Osteocyte (in vitro differentiated cells): ENCODE measurements around the gene SHISA5. TPM values are rescaled to one million over a fixed set of nuclear protein-coding genes. Genes with fewer than 3 reads are reported as not detected.

Experiments
- DNase-seq: peaks from one replicate; pipeline ENCODE4 v3.0.0; 2021; ENCODE audit warnings: mixed read lengths; ENCODE audit not compliant: unreplicated experiment; ENCODE audit errors: extremely low spot score
- H3K27ac Mint-ChIP-seq: one replicate; pipeline ENCODE4 v1.8.0; 2021; ENCODE audit warnings: mild to moderate bottlenecking, mixed read lengths; ENCODE audit not compliant: unreplicated experiment
- H3K27me3 Mint-ChIP-seq: one replicate; pipeline ENCODE4 v1.8.0; 2021; ENCODE audit warnings: mixed read lengths; ENCODE audit not compliant: unreplicated experiment
- H3K36me3 Mint-ChIP-seq: one replicate; pipeline ENCODE4 v1.8.0; 2021; ENCODE audit warnings: mixed read lengths; ENCODE audit not compliant: unreplicated experiment
- H3K4me1 Mint-ChIP-seq: one replicate; pipeline ENCODE4 v1.8.0; 2021; ENCODE audit warnings: mixed read lengths; ENCODE audit not compliant: unreplicated experiment
- H3K4me3 Mint-ChIP-seq: one replicate; pipeline ENCODE4 v1.8.0; 2021; ENCODE audit warnings: mild to moderate bottlenecking, moderate library complexity, mixed read lengths; ENCODE audit not compliant: unreplicated experiment
- H3K9me3 Mint-ChIP-seq: one replicate; pipeline ENCODE4 v1.8.0; 2021; ENCODE audit warnings: mixed read lengths; ENCODE audit not compliant: unreplicated experiment
- total RNA-seq: library from RNA; stranded (reverse); gene quantifications from 2 replicates; pipeline ENCODE4 v1.2.1, GENCODE V29; 2021
- TF ChIP-seq, protein P1 (sequence below): fragments of 200-600 bp; sonication (generic); IDR thresholded peaks from 2 replicates; pipeline ENCODE4 v1.5.0; 2021; ENCODE audit warnings: antibody characterized with exemption, mild to moderate bottlenecking, moderate library complexity

Gene SHISA5
- total RNA-seq, 1 donor from 2014 or later = 203 TPM

DNA sequence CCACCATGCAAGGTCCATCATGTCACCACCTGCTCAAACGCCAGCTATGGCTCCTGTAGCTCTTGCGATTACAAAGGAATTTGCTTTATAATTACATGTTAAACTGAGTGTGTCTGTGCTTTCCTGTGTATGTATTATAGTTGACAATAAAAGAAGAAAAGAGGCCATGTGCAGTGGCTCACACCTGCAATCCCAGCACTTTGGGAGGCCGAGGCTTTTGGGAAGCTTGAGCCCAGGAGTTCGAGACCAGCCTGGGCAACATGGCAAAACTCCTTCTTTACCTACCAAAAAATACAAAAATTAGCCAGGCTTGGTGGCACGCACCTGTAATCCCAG lies 30.4 kb downstream of the SHISA5 start:
- Mint-ChIP-seq H3K27ac (peak overlapping the region; percentile 100), H3K4me1 (peaks cover 22% of the 10 kb centered on the region), H3K36me3 (peaks cover 3% of the 10 kb centered on the region), H3K27me3 (no peaks in the 10 kb centered on the region), H3K4me3 (peak overlapping the region; percentile 98), H3K9me3 (no peaks in the 10 kb centered on the region)
- no peak for DNase-seq
- TF ChIP-seq, protein P1, sequence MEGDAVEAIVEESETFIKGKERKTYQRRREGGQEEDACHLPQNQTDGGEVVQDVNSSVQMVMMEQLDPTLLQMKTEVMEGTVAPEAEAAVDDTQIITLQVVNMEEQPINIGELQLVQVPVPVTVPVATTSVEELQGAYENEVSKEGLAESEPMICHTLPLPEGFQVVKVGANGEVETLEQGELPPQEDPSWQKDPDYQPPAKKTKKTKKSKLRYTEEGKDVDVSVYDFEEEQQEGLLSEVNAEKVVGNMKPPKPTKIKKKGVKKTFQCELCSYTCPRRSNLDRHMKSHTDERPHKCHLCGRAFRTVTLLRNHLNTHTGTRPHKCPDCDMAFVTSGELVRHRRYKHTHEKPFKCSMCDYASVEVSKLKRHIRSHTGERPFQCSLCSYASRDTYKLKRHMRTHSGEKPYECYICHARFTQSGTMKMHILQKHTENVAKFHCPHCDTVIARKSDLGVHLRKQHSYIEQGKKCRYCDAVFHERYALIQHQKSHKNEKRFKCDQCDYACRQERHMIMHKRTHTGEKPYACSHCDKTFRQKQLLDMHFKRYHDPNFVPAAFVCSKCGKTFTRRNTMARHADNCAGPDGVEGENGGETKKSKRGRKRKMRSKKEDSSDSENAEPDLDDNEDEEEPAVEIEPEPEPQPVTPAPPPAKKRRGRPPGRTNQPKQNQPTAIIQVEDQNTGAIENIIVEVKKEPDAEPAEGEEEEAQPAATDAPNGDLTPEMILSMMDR = no peak

DNA sequence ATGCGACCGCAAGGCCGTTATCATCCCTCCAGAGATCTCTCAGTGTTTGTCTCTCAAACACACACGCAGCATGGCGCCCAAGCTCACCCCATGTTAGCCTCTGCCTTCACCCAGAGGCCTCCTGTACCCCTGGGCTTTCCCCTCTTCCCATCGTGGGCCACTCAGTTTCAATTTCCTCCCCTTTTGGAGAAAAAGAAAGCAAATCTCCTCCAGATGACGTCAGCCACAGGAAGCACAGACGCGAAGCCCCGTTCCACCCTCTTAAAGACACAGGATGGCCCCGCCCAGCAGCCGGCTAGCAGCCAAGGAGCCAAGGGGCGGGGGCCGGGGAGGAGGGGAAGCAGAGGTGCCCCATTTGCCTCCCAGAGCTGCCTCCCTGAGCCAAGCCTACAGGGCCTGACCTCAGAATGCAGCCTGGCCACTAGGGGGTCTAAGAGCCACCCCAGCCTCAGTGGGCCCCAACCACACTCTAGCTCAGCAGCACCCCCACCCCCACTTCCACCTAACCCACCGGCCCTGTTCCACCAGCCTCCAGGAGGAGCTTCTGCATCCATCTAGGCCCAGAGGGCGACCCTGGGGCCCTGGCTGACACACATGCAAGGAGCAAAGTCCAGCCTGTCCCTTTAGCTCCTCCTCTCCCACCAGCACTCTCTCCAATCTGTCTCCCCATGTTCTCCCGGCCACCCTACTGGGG lies 30.9 kb downstream of the SHISA5 start:
- H3K27me3 Mint-ChIP-seq = no peaks in the 10 kb centered on the region
- peak overlapping the region; percentile 98 for H3K4me3 Mint-ChIP-seq
- peak; percentile 94 for DNase-seq
- TF ChIP-seq, protein P1 = peak; percentile 39
- H3K9me3 Mint-ChIP-seq = no peaks in the 10 kb centered on the region
- H3K27ac Mint-ChIP-seq = peak overlapping the region; percentile 100
- H3K36me3 Mint-ChIP-seq = peaks cover 3% of the 10 kb centered on the region
- peaks cover 22% of the 10 kb centered on the region for H3K4me1 Mint-ChIP-seq

- Mint-ChIP-seq H3K4me3 (peak overlapping the region; percentile 98), H3K27me3 (no peaks in the 10 kb centered on the region), H3K36me3 (peaks cover 8% of the 10 kb centered on the region), H3K4me1 (peaks cover 24% of the 10 kb centered on the region), H3K27ac (peak overlapping the region; percentile 100), H3K9me3 (no peaks in the 10 kb centered on the region)
- DNase-seq = no peak
- TF ChIP-seq, protein P1 = no peak
Measured at GRCh38 chr3:48472673-48472922, 31.4 kb downstream of the SHISA5 start.

GRCh38 chr3:48470286-48470685 lies 33.7 kb downstream of the SHISA5 start:
- Mint-ChIP-seq H3K4me1 (peaks cover 46% of the 10 kb centered on the region), H3K4me3 (peak overlapping the region; percentile 26), H3K27me3 (no peaks in the 10 kb centered on the region), H3K36me3 (peaks cover 10% of the 10 kb centered on the region), H3K9me3 (no peaks in the 10 kb centered on the region), H3K27ac (no peak overlapping the region)
- TF ChIP-seq, protein P1 = no peak
- DNase-seq = no peak

- H3K27ac Mint-ChIP-seq = peak overlapping the region; percentile 44
- TF ChIP-seq, protein P1 = no peak
- H3K9me3 Mint-ChIP-seq = no peaks in the 10 kb centered on the region
- H3K36me3 Mint-ChIP-seq = peaks cover 10% of the 10 kb centered on the region
- no peak overlapping the region for H3K4me3 Mint-ChIP-seq
- DNase-seq = no peak
- H3K27me3 Mint-ChIP-seq = no peaks in the 10 kb centered on the region
- H3K4me1 Mint-ChIP-seq = peaks cover 46% of the 10 kb centered on the region
Measured at GRCh38 chr3:48469046-48469915, 34.7 kb downstream of the SHISA5 start.
